Tibial artery (tissue), 4 donors: ENCODE data around the gene CHTF18.

Experiments used
- DNase-seq, 2 donors: peaks; one replicate each; pipeline ENCODE4 v3.0.0-alpha.2; 2019
- H3K27ac ChIP-seq, 2 donors: fragments of 200-600 bp; sonication (generic) in 1 of 2; 1 replicate in 1 of 2; 2 replicates in 1 of 2; pipeline ENCODE4 v1.5.1; 2018 to 2019; ENCODE audit warnings: mild to moderate bottlenecking in 1 of 2
- H3K27me3 ChIP-seq, 2 donors: fragments of 200-600 bp; sonication (generic) in 1 of 2; one replicate each; pipeline versions ENCODE4 v1.5.1 to v1.6.0; 2016 to 2019
- H3K36me3 ChIP-seq, 3 donors: fragments of 200-600 bp; sonication (generic) in 2 of 3; one replicate each; pipeline ENCODE4 v1.5.1; 2016 to 2019; ENCODE audit warnings: mild to moderate bottlenecking in 2 of 3
- H3K4me1 ChIP-seq, 4 donors: fragments of 200-600 bp; sonication (generic) in 2 of 4; 1 replicate in 3 of 4; 2 replicates in 1 of 4; pipeline ENCODE4 v1.5.1; 2016 to 2019
- H3K4me3 ChIP-seq, 2 donors: fragments of 200-600 bp; sonication (generic) in 1 of 2; 1 replicate in 1 of 2; 2 replicates in 1 of 2; pipeline ENCODE4 v1.5.1; 2018 to 2019; ENCODE audit warnings: mild to moderate bottlenecking in 2 of 2
- H3K9me3 ChIP-seq, 3 donors: fragments of 200-600 bp; sonication (generic) in 1 of 3; one replicate each; pipeline ENCODE4 v1.5.1; 2016 to 2019
- CTCF ChIP-seq, 2 experiments: fragments of 200-600 bp in 1 of 2; fragments of 450-650 bp in 1 of 2; IDR thresholded peaks; one replicate each; pipeline ENCODE4 v1.5.1; 2017 to 2019; ENCODE audit warnings: antibody characterized with exemption in 2 of 2, mild to moderate bottlenecking in 1 of 2, moderate library complexity in 1 of 2
- intact Hi-C: fragments of 100-400 bp; cut with DNase I; formaldehyde crosslinking; loops from one replicate; pipeline ENCODE4 v1.15.0; 2023; ENCODE audit warnings: low total_unique reads

The CHTF18 gene

GRCh38 chr16:805474-805873 lies 17.1 kb downstream of the CHTF18 start:
- H3K4me1 ChIP-seq = peaks cover 0 to 18% (median 7%) of the 10 kb centered on the region in 4 donors
- DNase-seq = no peak
- no peak overlapping the region for H3K4me3 ChIP-seq
- H3K36me3 ChIP-seq = no peaks in the 10 kb centered on the region
- no peak overlapping the region for H3K27ac ChIP-seq
- TF ChIP-seq CTCF (IDR thresholded peaks at IDR 0.05) = no peak
- H3K9me3 ChIP-seq = no peaks in the 10 kb centered on the region
- intact Hi-C loops = no loop called here
- peaks cover 0 to 43% of the 10 kb centered on the region in 2 donors for H3K27me3 ChIP-seq

DNA sequence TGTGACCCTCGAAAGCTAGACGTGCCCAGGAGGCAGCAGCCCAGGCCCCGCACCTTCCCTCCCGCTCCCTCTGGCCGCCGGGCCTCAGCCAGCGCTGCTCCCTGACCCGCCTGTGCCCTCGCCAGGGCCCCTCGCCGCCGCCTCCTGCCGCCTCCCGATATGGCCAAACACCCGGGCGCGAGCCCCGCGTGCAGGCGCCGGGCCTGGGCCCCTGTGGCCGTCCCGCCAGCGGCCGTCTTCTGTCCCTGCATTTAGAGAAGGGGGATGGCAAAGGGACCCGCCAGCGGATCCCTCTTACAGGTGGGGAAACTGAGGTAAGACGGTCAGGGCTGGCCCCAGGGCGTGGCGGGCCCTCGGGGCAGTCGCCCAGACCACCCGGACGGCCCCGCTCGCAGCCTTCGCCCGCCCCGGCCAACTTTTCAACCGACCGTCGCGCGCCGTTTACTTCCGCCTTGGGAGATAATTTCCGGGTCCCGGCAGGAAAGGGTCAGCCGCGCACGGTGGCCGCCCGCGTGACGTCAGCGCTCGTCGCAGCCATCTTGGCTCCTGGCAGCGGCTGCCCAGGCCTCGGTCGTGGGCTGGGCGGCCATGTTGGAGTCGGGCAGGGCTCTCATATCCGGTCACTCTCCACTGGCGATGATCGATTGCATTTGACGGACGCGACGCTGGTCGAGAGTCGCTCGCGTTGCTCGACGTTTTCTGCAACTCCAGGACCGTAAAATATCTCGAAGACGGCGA lies 19.1 kb downstream of the CHTF18 start:
- no peak for TF ChIP-seq CTCF (IDR thresholded peaks at IDR 0.05)
- Histone ChIP-seq H3K36me3 (no peaks in the 10 kb centered on the region), H3K4me3 (peak overlapping the region; percentile 74 to 89), H3K9me3 (peaks cover 0 to 8% (median 0%) of the 10 kb centered on the region in 3 donors), H3K27ac (peak overlapping the region; percentile 80 to 88), H3K4me1 (peaks cover 0 to 18% (median 6%) of the 10 kb centered on the region in 4 donors), H3K27me3 (peaks cover 0 to 39% of the 10 kb centered on the region in 2 donors)
- intact Hi-C loops = no loop called here
- peak; percentile 85 to 95 for DNase-seq

DNA sequence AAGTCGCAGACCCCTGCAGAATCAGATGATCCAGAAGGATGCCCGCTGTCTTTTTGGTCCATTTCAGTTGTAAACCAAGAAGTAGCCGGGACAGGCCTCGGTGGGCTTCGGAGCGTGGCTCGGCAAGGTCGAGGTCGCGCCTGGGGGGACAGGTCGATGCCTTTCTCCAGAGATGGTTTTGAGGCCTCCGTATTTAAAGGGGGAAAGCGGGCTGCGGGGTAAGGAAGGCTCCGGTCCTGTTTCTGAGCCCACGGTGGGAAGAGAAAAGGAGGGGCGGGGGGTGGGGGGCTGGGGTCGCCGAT lies 19.6 kb downstream of the CHTF18 start:
- H3K27me3 ChIP-seq = peaks cover 0 to 38% of the 10 kb centered on the region in 2 donors
- peak overlapping the region; percentile 74 to 89 for H3K4me3 ChIP-seq
- intact Hi-C loops = no loop called here
- H3K9me3 ChIP-seq = peaks cover 0 to 8% (median 0%) of the 10 kb centered on the region in 3 donors
- DNase-seq = no peak
- no peak for TF ChIP-seq CTCF (IDR thresholded peaks at IDR 0.05)
- H3K4me1 ChIP-seq = peaks cover 0 to 18% (median 6%) of the 10 kb centered on the region in 4 donors
- no peaks in the 10 kb centered on the region for H3K36me3 ChIP-seq
- peak overlapping the region in 1 of 2 donors; percentile 80 for H3K27ac ChIP-seq

DNA sequence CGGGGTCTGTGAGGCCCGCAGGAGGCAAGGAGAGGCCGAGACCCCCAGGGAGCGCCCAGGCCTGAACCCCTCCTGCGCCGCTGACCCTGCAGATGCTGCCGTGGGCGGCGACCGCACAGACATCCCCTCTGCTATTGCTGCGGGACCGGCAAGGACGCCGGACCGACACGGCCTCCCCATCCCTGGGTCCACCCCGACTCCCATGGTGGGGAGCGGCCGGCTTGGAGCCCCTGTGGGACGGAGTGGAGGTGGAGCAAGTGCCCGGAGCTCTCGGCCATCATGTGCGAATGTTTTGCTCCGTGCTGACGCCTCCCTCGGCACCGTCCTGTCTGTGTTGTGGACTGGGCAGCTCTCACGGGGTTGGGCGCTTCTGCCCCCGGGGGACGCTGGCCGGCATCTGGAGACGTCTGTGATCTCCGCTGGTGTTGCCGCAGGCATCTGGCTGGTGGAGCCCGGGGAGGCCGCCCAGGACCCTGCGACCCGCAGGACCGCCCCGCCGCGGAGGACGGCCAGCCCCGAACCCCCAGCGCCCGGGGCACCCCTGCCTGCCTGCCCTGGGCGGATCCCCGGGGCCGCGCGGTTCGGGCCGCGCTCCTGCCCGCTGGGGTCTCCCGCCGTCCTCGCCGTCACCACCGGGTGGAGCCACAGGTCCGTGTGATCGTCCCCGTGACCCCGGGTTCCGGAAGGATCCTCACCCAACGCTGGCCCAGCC lies 24.9 kb downstream of the CHTF18 start:
- TF ChIP-seq CTCF (IDR thresholded peaks at IDR 0.05) = peak; percentile 20 to 22
- peaks cover 0 to 20% (median 2%) of the 10 kb centered on the region in 4 donors for H3K4me1 ChIP-seq
- no peaks in the 10 kb centered on the region for H3K36me3 ChIP-seq
- intact Hi-C loops = loop anchor here (10.0 kb wide), 1 partner anchor 241 kb away; no protein-coding TSS in a partner anchor
- peaks cover 0 to 76% of the 10 kb centered on the region in 2 donors for H3K27me3 ChIP-seq
- H3K27ac ChIP-seq = no peak overlapping the region
- peaks cover 0 to 8% (median 0%) of the 10 kb centered on the region in 3 donors for H3K9me3 ChIP-seq
- no peak for DNase-seq
- H3K4me3 ChIP-seq = no peak overlapping the region

DNA sequence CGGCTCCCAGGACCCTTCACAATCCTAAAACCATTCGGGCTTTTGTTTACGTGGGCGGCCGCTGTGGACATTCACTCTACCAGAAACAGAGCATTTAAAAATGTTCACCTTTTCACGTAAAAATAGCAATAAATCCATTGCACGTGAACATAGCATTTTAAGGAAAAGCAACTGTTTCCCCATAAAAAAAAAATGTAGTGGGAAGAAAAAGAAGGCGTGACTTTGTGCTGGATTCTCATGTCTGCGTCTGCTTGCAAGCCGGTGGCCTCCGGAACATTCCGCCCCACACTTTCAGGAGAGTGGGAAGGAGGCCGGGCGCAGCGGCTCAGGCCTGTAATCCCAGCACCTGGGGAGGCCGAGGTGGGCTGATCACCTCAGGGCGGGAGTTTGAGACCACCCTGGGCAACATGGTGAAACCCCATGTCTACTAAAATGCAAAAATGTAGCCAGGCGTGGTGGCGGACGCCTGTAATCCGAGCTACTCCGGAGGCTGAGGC lies 25.5 kb downstream of the CHTF18 start:
- Histone ChIP-seq H3K27me3 (peaks cover 0 to 80% of the 10 kb centered on the region in 2 donors), H3K4me1 (peaks cover 0 to 16% (median 0%) of the 10 kb centered on the region in 4 donors), H3K27ac (no peak overlapping the region), H3K36me3 (no peaks in the 10 kb centered on the region), H3K9me3 (peaks cover 0 to 8% (median 0%) of the 10 kb centered on the region in 3 donors), H3K4me3 (no peak overlapping the region)
- intact Hi-C loops = loop anchor here (10.0 kb wide), 1 partner anchor 241 kb away; no protein-coding TSS in a partner anchor
- no peak for TF ChIP-seq CTCF (IDR thresholded peaks at IDR 0.05)
- DNase-seq = no peak
